ENCODE measurements around the gene CBX3. TPM values are rescaled to one million over a fixed set of nuclear protein-coding genes. Genes with fewer than 3 reads are reported as not detected.

CBX3 gene
- total RNA-seq, 1 experiment from 2014 or later = 215 TPM

GRCh38 chr7:26169271-26169670 lies 32.3 kb upstream of the CBX3 start:
- intact Hi-C loops (cut with micrococcal nuclease; ENCODE audit: unreplicated experiment) = no loop called here
- Mint-ChIP-seq H3K9me3 (ENCODE audit: unreplicated experiment) (no peaks in the 10 kb centered on the region), H3K27ac (ENCODE audit: unreplicated experiment) (no peak overlapping the region), H3K4me3 (ENCODE audit: unreplicated experiment) (no peak overlapping the region), H3K27me3 (ENCODE audit: insufficient read depth, unreplicated experiment) (no peaks in the 10 kb centered on the region), H3K36me3 (ENCODE audit: insufficient read depth, unreplicated experiment) (peaks cover 12% of the 10 kb centered on the region), H3K4me1 (ENCODE audit: low read depth, unreplicated experiment) (peaks cover 18% of the 10 kb centered on the region)
- CTCF ChIA-PET = no interaction called here
- TF ChIP-seq CTCF (IDR thresholded peaks at IDR 0.05; ENCODE audit: insufficient read depth in 1 of 2, low read depth in 1 of 2, low read length in 1 of 2, severe bottlenecking in 1 of 2, unreplicated experiment in 1 of 2) = no peak
- Histone ChIP-seq H3K36me3 (ENCODE audit: control insufficient read depth, insufficient read depth, low read length) (no peaks in the 10 kb centered on the region), H3K4me3 (ENCODE audit: low read depth, low read length) (no peak overlapping the region), H3K9me3 (no peaks in the 10 kb centered on the region), H3K4me1 (peaks cover 28% of the 10 kb centered on the region), H3K27me3 (replicated peaks; ENCODE audit: control insufficient read depth, insufficient read depth, low read length) (no peaks in the 10 kb centered on the region)
- BruUV-seq (replicated peaks) = no TSS peak
- no peak for DNase-seq
- POLR2A ChIA-PET = no interaction called here

DNA sequence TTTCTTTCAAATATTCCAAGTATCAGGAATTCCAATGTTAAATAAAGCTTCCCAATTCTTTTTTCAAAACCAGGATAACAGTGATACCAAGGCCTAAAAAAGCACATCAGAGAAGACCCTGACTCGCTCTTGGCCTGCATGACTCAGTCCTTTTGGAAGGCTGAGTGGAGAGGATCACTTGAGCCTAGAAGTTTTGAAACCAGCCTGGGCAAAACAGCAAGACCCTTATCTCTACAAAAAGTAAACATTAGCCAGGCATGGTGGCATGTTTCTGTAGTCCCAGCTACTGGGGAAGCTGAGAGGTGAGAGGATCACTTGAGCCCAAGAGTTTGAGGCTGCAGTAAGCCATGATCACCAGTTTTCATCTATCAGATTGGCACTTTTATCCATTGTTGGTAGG lies 30.9 kb upstream of the CBX3 start:
- DNase-seq = no peak
- H3K4me1 ChIP-seq = peaks cover 37% of the 10 kb centered on the region
- no peaks in the 10 kb centered on the region for H3K9me3 ChIP-seq
- no peaks in the 10 kb centered on the region for H3K27me3 ChIP-seq (replicated peaks; ENCODE audit: control insufficient read depth, insufficient read depth, low read length)
- no peak overlapping the region for H3K4me3 ChIP-seq (ENCODE audit: low read depth, low read length)
- H3K27me3 Mint-ChIP-seq (ENCODE audit: insufficient read depth, unreplicated experiment) = no peaks in the 10 kb centered on the region
- intact Hi-C loops (cut with micrococcal nuclease; ENCODE audit: unreplicated experiment) = no loop called here
- no peak for TF ChIP-seq CTCF (IDR thresholded peaks at IDR 0.05; ENCODE audit: insufficient read depth in 1 of 2, low read depth in 1 of 2, low read length in 1 of 2, severe bottlenecking in 1 of 2, unreplicated experiment in 1 of 2)
- POLR2A ChIA-PET = no interaction called here
- CTCF ChIA-PET = no interaction called here
- H3K4me1 Mint-ChIP-seq (ENCODE audit: low read depth, unreplicated experiment) = peaks cover 20% of the 10 kb centered on the region
- no peaks in the 10 kb centered on the region for H3K9me3 Mint-ChIP-seq (ENCODE audit: unreplicated experiment)
- no TSS peak for BruUV-seq (replicated peaks)
- peaks cover 12% of the 10 kb centered on the region for H3K36me3 Mint-ChIP-seq (ENCODE audit: insufficient read depth, unreplicated experiment)
- H3K36me3 ChIP-seq (ENCODE audit: control insufficient read depth, insufficient read depth, low read length) = no peaks in the 10 kb centered on the region
- H3K4me3 Mint-ChIP-seq (ENCODE audit: unreplicated experiment) = no peak overlapping the region
- H3K27ac Mint-ChIP-seq (ENCODE audit: unreplicated experiment) = no peak overlapping the region

- BruUV-seq (replicated peaks) = no TSS peak
- POLR2A ChIA-PET = no interaction called here
- Mint-ChIP-seq H3K36me3 (ENCODE audit: insufficient read depth, unreplicated experiment) (peaks cover 12% of the 10 kb centered on the region), H3K27me3 (ENCODE audit: insufficient read depth, unreplicated experiment) (no peaks in the 10 kb centered on the region), H3K4me3 (ENCODE audit: unreplicated experiment) (no peak overlapping the region), H3K9me3 (ENCODE audit: unreplicated experiment) (no peaks in the 10 kb centered on the region), H3K4me1 (ENCODE audit: low read depth, unreplicated experiment) (peaks cover 17% of the 10 kb centered on the region), H3K27ac (ENCODE audit: unreplicated experiment) (no peak overlapping the region)
- Histone ChIP-seq H3K4me1 (peaks cover 31% of the 10 kb centered on the region), H3K9me3 (no peaks in the 10 kb centered on the region), H3K4me3 (ENCODE audit: low read depth, low read length) (no peak overlapping the region), H3K27me3 (replicated peaks; ENCODE audit: control insufficient read depth, insufficient read depth, low read length) (no peaks in the 10 kb centered on the region), H3K36me3 (ENCODE audit: control insufficient read depth, insufficient read depth, low read length) (no peaks in the 10 kb centered on the region)
- CTCF ChIA-PET = no interaction called here
- intact Hi-C loops (cut with micrococcal nuclease; ENCODE audit: unreplicated experiment) = no loop called here
- no peak for DNase-seq
- TF ChIP-seq CTCF (IDR thresholded peaks at IDR 0.05; ENCODE audit: insufficient read depth in 1 of 2, low read depth in 1 of 2, low read length in 1 of 2, severe bottlenecking in 1 of 2, unreplicated experiment in 1 of 2) = no peak
These were observed 29.9 kb upstream of the CBX3 start for GRCh38 chr7:26171601-26172000.
